ENCODE measurements around the gene FGD5. TPM values are rescaled to one million over a fixed set of nuclear protein-coding genes. Genes with fewer than 3 reads are reported as not detected.

FGD5 gene
- polyA plus RNA-seq: not detected

GRCh38 chr3:14818804-14819500 is at the start of gene FGD5:
Gene FGD5 (plus strand): TSS chr3:14818962. CDS start chr3:14819072, 110 bp downstream.
- Mint-ChIP-seq H3K4me1 (no peaks in the 10 kb centered on the region), H3K9me3 (no peaks in the 10 kb centered on the region), H3K4me3 (no peak within 1 kb of the TSS), H3K27me3 (ENCODE audit: low read depth in 3 of 3) (peaks cover 0 to 10% (median 1%) of the 10 kb centered on the region in 3 donors), H3K27ac (no peak within 1 kb of the TSS), H3K36me3 (no peaks in the 10 kb centered on the region)
- no peak for DNase-seq

GRCh38 chr3:14769544-14770325 is 49.0 kb upstream of the FGD5 start:
- H3K27me3 Mint-ChIP-seq (ENCODE audit: low read depth in 3 of 3): peaks cover 0 to 2% (median 0%) of the 10 kb centered on the region in 3 donors
- H3K9me3 Mint-ChIP-seq: no peaks in the 10 kb centered on the region
- DNase-seq: no peak
- no peaks in the 10 kb centered on the region for H3K4me1 Mint-ChIP-seq
- H3K4me3 Mint-ChIP-seq: no peak overlapping the region
- no peaks in the 10 kb centered on the region for H3K36me3 Mint-ChIP-seq
- H3K27ac Mint-ChIP-seq: no peak overlapping the region

- peaks cover 0 to 2% (median 0%) of the 10 kb centered on the region in 3 donors for H3K27me3 Mint-ChIP-seq (ENCODE audit: low read depth in 3 of 3)
- H3K4me1 Mint-ChIP-seq: no peaks in the 10 kb centered on the region
- H3K36me3 Mint-ChIP-seq: no peaks in the 10 kb centered on the region
- no peak overlapping the region for H3K27ac Mint-ChIP-seq
- no peak for DNase-seq
- no peak overlapping the region for H3K4me3 Mint-ChIP-seq
- no peaks in the 10 kb centered on the region for H3K9me3 Mint-ChIP-seq
Observed at GRCh38 chr3:14770591-14770990, 48.2 kb upstream of the FGD5 start.

- H3K27ac Mint-ChIP-seq: no peak overlapping the region
- no peaks in the 10 kb centered on the region for H3K9me3 Mint-ChIP-seq
- DNase-seq: no peak
- no peak overlapping the region for H3K4me3 Mint-ChIP-seq
- no peaks in the 10 kb centered on the region for H3K36me3 Mint-ChIP-seq
- H3K4me1 Mint-ChIP-seq: no peaks in the 10 kb centered on the region
- peaks cover 0 to 2% (median under 1%) of the 10 kb centered on the region in 3 donors for H3K27me3 Mint-ChIP-seq (ENCODE audit: low read depth in 3 of 3)
Observed at GRCh38 chr3:14771593-14772497, 46.9 kb upstream of the FGD5 start.

- no peaks in the 10 kb centered on the region for H3K9me3 Mint-ChIP-seq
- no peak overlapping the region for H3K27ac Mint-ChIP-seq
- H3K36me3 Mint-ChIP-seq: no peaks in the 10 kb centered on the region
- no peak overlapping the region for H3K4me3 Mint-ChIP-seq
- no peak for DNase-seq
- peaks cover 0 to 7% (median 4%) of the 10 kb centered on the region in 3 donors for H3K27me3 Mint-ChIP-seq (ENCODE audit: low read depth in 3 of 3)
- no peaks in the 10 kb centered on the region for H3K4me1 Mint-ChIP-seq
Observed at GRCh38 chr3:14772533-14773138, 46.1 kb upstream of the FGD5 start.

GRCh38 chr3:14773281-14773680 is 45.5 kb upstream of the FGD5 start:
- H3K9me3 Mint-ChIP-seq: peaks cover 0 to 4% (median 0%) of the 10 kb centered on the region in 6 donors
- no peak for DNase-seq
- no peak overlapping the region for H3K27ac Mint-ChIP-seq

GRCh38 chr3:14773691-14774128 is 45.1 kb upstream of the FGD5 start:
- no peaks in the 10 kb centered on the region for H3K4me1 Mint-ChIP-seq
- H3K9me3 Mint-ChIP-seq: peaks cover 0 to 8% (median 4%) of the 10 kb centered on the region in 6 donors
- H3K27ac Mint-ChIP-seq: no peak overlapping the region
- H3K36me3 Mint-ChIP-seq: no peaks in the 10 kb centered on the region
- H3K4me3 Mint-ChIP-seq: no peak overlapping the region
- no peak for DNase-seq
- H3K27me3 Mint-ChIP-seq (ENCODE audit: low read depth in 3 of 3): peaks cover 2 to 7% (median 4%) of the 10 kb centered on the region in 3 donors

More at GRCh38 chr3:14773281-14773680, 45.5 kb upstream of the FGD5 start:
- no peaks in the 10 kb centered on the region for H3K36me3 Mint-ChIP-seq
- H3K27me3 Mint-ChIP-seq (ENCODE audit: low read depth in 3 of 3): peaks cover 0 to 7% (median 4%) of the 10 kb centered on the region in 3 donors
- no peaks in the 10 kb centered on the region for H3K4me1 Mint-ChIP-seq
- no peak overlapping the region for H3K4me3 Mint-ChIP-seq

- Mint-ChIP-seq H3K27ac (no peak overlapping the region), H3K4me3 (no peak overlapping the region), H3K36me3 (peaks cover 0 to 5% (median 0%) of the 10 kb centered on the region in 3 donors), H3K4me1 (no peaks in the 10 kb centered on the region), H3K27me3 (ENCODE audit: low read depth in 3 of 3) (peaks cover 3 to 7% (median 4%) of the 10 kb centered on the region in 3 donors), H3K9me3 (peaks cover 0 to 14% (median 5%) of the 10 kb centered on the region in 6 donors)
- DNase-seq: no peak
Observed at GRCh38 chr3:14774431-14774830, 44.3 kb upstream of the FGD5 start.

- peaks cover 0 to 14% (median 5%) of the 10 kb centered on the region in 6 donors for H3K9me3 Mint-ChIP-seq
- no peak overlapping the region for H3K4me3 Mint-ChIP-seq
- H3K4me1 Mint-ChIP-seq: no peaks in the 10 kb centered on the region
- H3K36me3 Mint-ChIP-seq: peaks cover 0 to 5% (median 0%) of the 10 kb centered on the region in 3 donors
- no peak for DNase-seq
- no peak overlapping the region for H3K27ac Mint-ChIP-seq
- peaks cover 4 to 7% (median 4%) of the 10 kb centered on the region in 3 donors for H3K27me3 Mint-ChIP-seq (ENCODE audit: low read depth in 3 of 3)
Observed at GRCh38 chr3:14775011-14775410, 43.8 kb upstream of the FGD5 start.

GRCh38 chr3:14775563-14775962 is 43.2 kb upstream of the FGD5 start:
- DNase-seq: no peak

GRCh38 chr3:14779069-14779685 is 39.6 kb upstream of the FGD5 start:
- Mint-ChIP-seq H3K4me1 (no peaks in the 10 kb centered on the region), H3K27ac (no peak overlapping the region), H3K4me3 (no peak overlapping the region), H3K36me3 (peaks cover 0 to 5% (median 0%) of the 10 kb centered on the region in 3 donors), H3K27me3 (ENCODE audit: low read depth in 3 of 3) (peaks cover 7 to 8% (median 8%) of the 10 kb centered on the region in 3 donors), H3K9me3 (peaks cover 0 to 14% (median 5%) of the 10 kb centered on the region in 6 donors)
- DNase-seq: no peak

More at GRCh38 chr3:14775563-14775962, 43.2 kb upstream of the FGD5 start:
- Mint-ChIP-seq H3K27me3 (ENCODE audit: low read depth in 3 of 3) (peaks cover 4 to 8% (median 7%) of the 10 kb centered on the region in 3 donors), H3K36me3 (peaks cover 0 to 5% (median 0%) of the 10 kb centered on the region in 3 donors), H3K27ac (no peak overlapping the region), H3K4me1 (no peaks in the 10 kb centered on the region), H3K4me3 (no peak overlapping the region), H3K9me3 (peaks cover 0 to 14% (median 5%) of the 10 kb centered on the region in 6 donors)

GRCh38 chr3:14780927-14781507 is 37.7 kb upstream of the FGD5 start:
- no peak overlapping the region for H3K27ac Mint-ChIP-seq
- H3K27me3 Mint-ChIP-seq (ENCODE audit: low read depth in 3 of 3): peaks cover 7 to 8% (median 8%) of the 10 kb centered on the region in 3 donors
- DNase-seq: no peak
- H3K36me3 Mint-ChIP-seq: peaks cover 0 to 5% (median 0%) of the 10 kb centered on the region in 3 donors
- H3K4me1 Mint-ChIP-seq: no peaks in the 10 kb centered on the region
- H3K4me3 Mint-ChIP-seq: no peak overlapping the region
- peaks cover 0 to 14% (median 5%) of the 10 kb centered on the region in 6 donors for H3K9me3 Mint-ChIP-seq

Measured in immature natural killer cell (primary cell).